Neuron (in vitro differentiated cells): ENCODE results near the gene UBXN11.
"Not testable (repeated sequence)": the region's sequence is repeated elsewhere in the genome, so short reads cannot be mapped to it uniquely, and the experiment has no call there.

Experiments
- H2AFZ ChIP-seq: one replicate; pipeline ENCODE4 v1.6.1; 2013; ENCODE audit warnings: low read depth, mild to moderate bottlenecking, inconsistent platforms, low read length, moderate library complexity
- H3K27me3 ChIP-seq: one replicate; pipeline ENCODE4 v1.6.1; 2013; ENCODE audit warnings: low read length; ENCODE audit not compliant: insufficient read depth
- H3K36me3 ChIP-seq: one replicate; pipeline ENCODE4 v1.6.1; 2013; ENCODE audit warnings: low read length; ENCODE audit not compliant: insufficient read depth
- H3K4me1 ChIP-seq: one replicate; pipeline ENCODE4 v1.6.1; 2013; ENCODE audit warnings: low read length; ENCODE audit not compliant: insufficient read depth
- H3K4me3 ChIP-seq: 2 replicates; pipeline ENCODE4 v1.5.1; 2013; ENCODE audit warnings: mild to moderate bottlenecking, low read length, moderate library complexity
- H3K9me3 ChIP-seq: one replicate; pipeline ENCODE4 v1.6.1; 2013; ENCODE audit warnings: low read length

Gene UBXN11

DNA sequence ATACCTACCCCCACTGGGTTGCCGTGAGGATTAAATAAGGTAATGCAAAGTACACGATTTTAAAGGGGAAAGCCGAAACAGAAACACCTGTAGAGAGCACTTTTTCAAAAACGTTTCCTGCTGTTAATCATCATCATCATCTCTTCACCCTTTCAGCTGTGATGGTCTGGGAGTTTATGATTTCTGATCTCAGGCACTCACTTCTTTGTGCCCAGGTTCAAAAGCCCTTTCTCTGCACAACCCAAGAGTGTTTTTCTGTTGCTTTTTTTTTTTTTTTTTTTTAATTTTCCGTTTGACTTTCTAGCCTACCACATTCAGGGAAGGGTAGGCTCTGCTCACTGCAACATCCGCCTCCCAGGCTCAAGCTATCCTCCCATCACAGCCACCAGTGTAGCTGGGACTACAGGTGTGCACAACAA, 936 bp upstream of the UBXN11 start:
- no peak overlapping the region for H3K4me3 ChIP-seq
- peak overlapping the region; percentile 55 for H2AFZ ChIP-seq
- no peaks in the 10 kb centered on the region for H3K27me3 ChIP-seq
- H3K36me3 ChIP-seq: no peaks in the 10 kb centered on the region
- H3K4me1 ChIP-seq: peaks cover 10% of the 10 kb centered on the region
- H3K9me3 ChIP-seq: no peaks in the 10 kb centered on the region

GRCh38 chr1:26305667-26306289, 658 bp downstream of the UBXN11 start:
- Histone ChIP-seq H3K27me3 (no peaks in the 10 kb centered on the region), H3K4me1 (peaks cover 10% of the 10 kb centered on the region), H3K4me3 (peak overlapping the region; percentile 64), H3K36me3 (no peaks in the 10 kb centered on the region), H2AFZ (peak overlapping the region; percentile 69), H3K9me3 (no peaks in the 10 kb centered on the region)

DNA sequence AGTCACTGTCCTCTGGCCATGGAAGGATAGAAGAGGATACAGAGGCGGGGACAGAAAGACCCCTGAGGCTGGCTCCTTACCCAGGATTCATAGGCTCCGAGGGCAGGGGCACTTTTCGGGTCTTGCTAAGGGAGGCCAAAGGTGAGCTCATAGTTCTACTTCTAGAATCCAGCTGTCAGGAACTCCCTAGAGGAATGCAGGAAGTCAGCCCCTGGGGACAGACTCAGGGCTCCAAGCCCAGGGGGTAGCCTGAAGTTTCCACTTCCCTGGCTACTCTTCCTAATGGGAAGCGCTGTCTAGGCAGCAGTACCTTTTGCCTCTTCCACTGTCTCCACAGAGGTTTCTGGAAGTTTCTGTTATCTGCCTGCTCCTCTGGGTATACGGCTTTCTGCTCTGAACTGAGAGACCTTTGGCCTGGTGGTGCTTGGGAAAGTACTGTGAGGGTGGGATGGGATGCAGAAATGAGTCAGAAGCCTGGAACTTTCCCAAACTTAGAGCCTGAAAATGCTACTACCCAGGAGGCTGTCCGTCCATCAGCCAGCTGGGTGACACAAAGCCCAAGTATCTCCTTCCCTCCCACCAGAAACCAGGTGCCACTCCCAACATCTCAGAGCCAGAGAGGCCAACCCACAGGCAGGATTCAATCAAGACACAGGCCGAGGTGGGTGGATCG, 3.6 kb downstream of the UBXN11 start:
- H2AFZ ChIP-seq: no peak overlapping the region
- no peaks in the 10 kb centered on the region for H3K36me3 ChIP-seq
- H3K27me3 ChIP-seq: no peaks in the 10 kb centered on the region
- peaks cover 10% of the 10 kb centered on the region for H3K4me1 ChIP-seq
- no peak overlapping the region for H3K4me3 ChIP-seq
- no peaks in the 10 kb centered on the region for H3K9me3 ChIP-seq

GRCh38 chr1:26300578-26301275, 5.7 kb downstream of the UBXN11 start:
- Histone ChIP-seq H2AFZ (no peak overlapping the region), H3K9me3 (no peaks in the 10 kb centered on the region), H3K27me3 (no peaks in the 10 kb centered on the region), H3K4me1 (peaks cover 2% of the 10 kb centered on the region), H3K4me3 (no peak overlapping the region), H3K36me3 (peaks cover 4% of the 10 kb centered on the region)

DNA sequence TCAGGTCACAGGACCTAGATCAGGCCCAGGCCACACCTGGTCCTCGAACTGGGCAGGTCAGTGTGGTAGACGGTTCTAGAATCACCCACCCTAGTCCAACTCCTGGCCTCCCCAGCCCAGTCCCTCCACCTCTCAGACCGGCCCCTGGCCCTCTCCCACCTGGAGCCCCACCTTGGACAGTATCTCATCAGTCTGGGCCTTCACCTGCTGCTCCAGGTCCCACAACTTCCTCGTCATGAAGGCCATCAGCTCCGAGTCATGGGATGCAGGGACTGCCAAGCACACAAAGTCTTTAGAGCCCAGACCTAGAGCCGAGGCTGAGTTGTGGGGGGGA, 8.7 kb downstream of the UBXN11 start:
- H3K27me3 ChIP-seq: no peaks in the 10 kb centered on the region
- no peak overlapping the region for H3K4me3 ChIP-seq
- H3K4me1 ChIP-seq: no peaks in the 10 kb centered on the region
- no peaks in the 10 kb centered on the region for H3K9me3 ChIP-seq
- peaks cover 4% of the 10 kb centered on the region for H3K36me3 ChIP-seq
- H2AFZ ChIP-seq: no peak overlapping the region

DNA sequence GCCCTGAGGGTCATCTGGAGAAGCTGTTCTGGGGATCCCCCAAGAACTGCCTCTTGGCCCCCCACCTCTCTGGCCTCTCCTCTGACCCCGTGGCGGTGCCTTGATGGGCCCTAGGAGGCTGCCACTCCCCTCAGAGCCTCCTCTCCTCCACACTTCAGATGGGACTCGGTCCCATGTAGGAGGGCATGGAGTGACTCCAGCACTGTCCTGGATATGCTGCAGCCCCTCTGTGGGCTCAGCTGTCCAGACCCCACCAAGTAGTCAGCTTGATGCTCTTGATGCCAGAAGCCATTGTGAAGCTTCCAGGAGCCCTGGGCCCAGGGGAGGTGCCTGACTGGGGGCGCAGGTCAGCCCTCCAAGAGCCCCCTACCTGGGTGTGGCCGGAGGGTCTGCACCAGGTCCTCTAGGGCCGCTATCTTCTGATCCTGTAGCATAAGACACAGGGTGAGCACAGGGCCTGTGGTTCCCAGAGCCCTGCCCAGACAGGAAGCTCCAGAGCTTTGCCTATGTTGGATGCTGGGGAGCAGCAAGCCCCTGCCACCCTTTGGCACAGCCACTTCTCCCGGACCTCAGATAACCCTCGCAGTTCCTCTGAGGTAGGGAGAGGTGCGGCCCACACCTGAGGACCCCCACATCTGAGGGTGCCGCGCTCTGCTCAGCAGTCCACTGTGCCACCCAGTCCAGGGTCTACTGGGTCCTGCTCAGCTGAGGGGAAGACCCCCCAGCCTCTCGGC, 9.2 kb downstream of the UBXN11 start:
- H3K9me3 ChIP-seq: no peaks in the 10 kb centered on the region
- H3K4me1 ChIP-seq: no peaks in the 10 kb centered on the region
- no peak overlapping the region for H2AFZ ChIP-seq

GRCh38 chr1:26296340-26297056, 9.9 kb downstream of the UBXN11 start:
- Histone ChIP-seq H2AFZ (no peak overlapping the region), H3K4me1 (no peaks in the 10 kb centered on the region), H3K9me3 (no peaks in the 10 kb centered on the region), H3K27me3 (no peaks in the 10 kb centered on the region), H3K36me3 (peaks cover 4% of the 10 kb centered on the region), H3K4me3 (no peak overlapping the region)

More for the DNA sequence above, 9.2 kb downstream of the UBXN11 start:
- no peaks in the 10 kb centered on the region for H3K27me3 ChIP-seq
- no peak overlapping the region for H3K4me3 ChIP-seq
- H3K36me3 ChIP-seq: peaks cover 4% of the 10 kb centered on the region

DNA sequence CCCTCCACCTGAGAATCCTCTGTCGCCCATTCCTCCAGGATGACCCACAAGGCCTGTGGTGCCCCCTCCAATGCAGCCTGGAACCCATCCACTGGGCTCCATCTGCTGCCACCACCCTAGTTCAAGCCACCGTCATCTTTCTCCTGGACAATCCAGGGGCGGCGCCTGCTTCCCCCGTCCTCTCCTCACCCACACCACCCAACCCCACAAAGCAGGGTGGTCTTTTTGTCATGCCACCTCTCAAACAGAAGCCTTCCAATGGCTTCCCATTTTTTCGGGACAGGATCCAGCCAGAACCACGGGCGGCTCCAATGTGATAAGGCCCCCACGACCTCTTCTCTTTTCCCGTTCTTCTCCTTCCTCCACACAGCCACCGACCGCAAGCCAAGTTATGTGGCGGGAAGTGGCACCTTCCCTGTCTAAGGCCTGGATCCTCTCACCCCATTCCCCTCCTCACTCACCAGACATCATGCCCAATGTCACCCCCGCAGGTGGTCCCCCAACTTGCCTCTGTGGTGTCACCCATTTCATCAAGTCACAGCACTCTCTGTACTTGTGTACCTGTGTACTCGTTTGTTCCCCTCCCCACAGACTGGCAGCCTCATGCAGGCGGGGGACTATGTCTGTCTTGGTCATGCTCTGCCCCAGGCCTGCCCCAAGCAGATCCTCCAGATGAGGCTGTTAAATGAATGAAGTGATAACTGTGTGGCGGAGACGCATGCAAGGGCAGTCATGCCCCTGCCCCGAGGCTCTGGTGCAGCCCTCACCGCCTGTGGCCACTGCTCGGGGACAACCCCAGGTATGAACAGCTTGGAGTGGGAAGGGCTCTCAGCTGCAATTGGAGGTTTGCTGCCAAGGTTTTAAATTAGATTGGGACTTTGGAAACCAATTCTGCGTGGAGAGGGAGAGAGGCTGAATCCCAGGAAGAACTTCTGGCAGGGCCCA, 11.0 kb downstream of the UBXN11 start:
- no peaks in the 10 kb centered on the region for H3K9me3 ChIP-seq
- no peak overlapping the region for H2AFZ ChIP-seq
- no peak overlapping the region for H3K4me3 ChIP-seq
- H3K36me3 ChIP-seq: peaks cover 4% of the 10 kb centered on the region
- no peaks in the 10 kb centered on the region for H3K27me3 ChIP-seq
- H3K4me1 ChIP-seq: no peaks in the 10 kb centered on the region

DNA sequence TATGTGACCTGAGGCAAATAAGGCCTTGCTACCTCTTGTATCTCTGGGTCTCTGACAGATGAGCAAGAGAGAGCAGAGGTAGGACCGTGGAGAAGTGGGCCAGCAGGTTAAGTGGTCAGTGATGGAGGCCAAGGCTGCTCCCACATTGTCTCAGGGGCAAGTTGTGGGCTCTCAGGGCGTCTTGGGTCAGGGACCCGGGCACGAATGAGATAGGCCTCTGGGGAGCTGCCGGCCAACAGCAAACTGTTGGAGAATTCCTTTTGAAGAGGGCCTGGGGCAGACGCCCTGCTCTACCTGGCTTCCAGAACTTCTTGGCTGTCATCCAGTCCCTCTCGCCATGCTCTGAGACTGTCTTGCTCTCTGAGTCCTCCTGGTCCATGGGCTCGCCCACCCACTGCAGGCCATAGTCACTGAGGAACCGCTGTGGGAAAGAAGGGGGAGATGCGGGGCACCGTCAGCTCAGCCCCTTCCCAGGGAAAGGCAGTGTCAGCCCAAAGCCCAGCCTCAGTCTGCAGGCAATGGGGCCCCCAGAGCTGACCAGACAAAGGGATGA, 12.4 kb downstream of the UBXN11 start:
- H3K27me3 ChIP-seq: no peaks in the 10 kb centered on the region
- H3K36me3 ChIP-seq: peaks cover 4% of the 10 kb centered on the region
- H2AFZ ChIP-seq: no peak overlapping the region
- peaks cover 3% of the 10 kb centered on the region for H3K4me1 ChIP-seq
- no peaks in the 10 kb centered on the region for H3K9me3 ChIP-seq
- H3K4me3 ChIP-seq: no peak overlapping the region

GRCh38 chr1:26292735-26293134, 13.7 kb downstream of the UBXN11 start:
- not testable (repeated sequence) for H3K4me3 ChIP-seq, H2AFZ ChIP-seq, H3K9me3 ChIP-seq, H3K4me1 ChIP-seq, H3K36me3 ChIP-seq, H3K27me3 ChIP-seq

- no peaks in the 10 kb centered on the region for H3K9me3 ChIP-seq
- H3K27me3 ChIP-seq: no peaks in the 10 kb centered on the region
- peaks cover 2% of the 10 kb centered on the region for H3K36me3 ChIP-seq
- peaks cover 14% of the 10 kb centered on the region for H3K4me1 ChIP-seq
- H3K4me3 ChIP-seq: no peak overlapping the region
- H2AFZ ChIP-seq: no peak overlapping the region
These were observed 14.5 kb downstream of the UBXN11 start for GRCh38 chr1:26291939-26292338.

DNA sequence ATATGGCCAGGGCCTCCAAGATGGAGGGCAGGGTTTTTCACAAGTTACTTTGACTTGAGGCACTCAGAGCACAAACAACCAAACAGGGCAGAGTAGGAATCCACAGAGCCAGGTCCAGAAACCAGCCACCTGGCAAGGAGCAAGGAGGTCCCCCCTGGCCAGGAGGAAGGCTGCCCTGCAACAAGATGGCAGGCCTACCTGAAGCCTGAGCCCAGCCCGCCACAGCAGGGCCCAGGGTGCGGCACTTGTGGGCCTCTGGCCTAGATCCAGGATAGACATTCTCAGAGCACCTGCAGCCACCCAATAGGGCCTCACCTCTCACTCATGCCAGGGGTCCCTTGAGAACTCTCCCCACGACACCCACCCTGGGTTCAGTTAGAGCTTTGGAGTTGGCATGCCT, 15.0 kb downstream of the UBXN11 start:
- Histone ChIP-seq H3K4me1 (peaks cover 17% of the 10 kb centered on the region), H3K27me3 (no peaks in the 10 kb centered on the region), H3K4me3 (no peak overlapping the region), H3K36me3 (no peaks in the 10 kb centered on the region), H2AFZ (no peak overlapping the region), H3K9me3 (no peaks in the 10 kb centered on the region)
